Ovary (tissue), 3 donors: Measurements from ENCODE around the gene MBOAT7.

ENCODE experiments used
- EP300 ChIP-seq: sonication (generic); formaldehyde crosslinking; IDR thresholded peaks from one replicate; pipeline ENCODE4 v1.6.1; 2017; ENCODE audit warnings: antibody characterized with exemption
- POLR2A ChIP-seq: fragments of 450-650 bp; IDR thresholded peaks from one replicate; pipeline ENCODE4 v1.6.1; 2017; ENCODE audit warnings: antibody characterized with exemption, mild to moderate bottlenecking, moderate library complexity
- TF ChIP-seq, protein P1 (sequence below), 3 donors: fragments of 450-650 bp in 2 of 3; fragments of 200-600 bp in 1 of 3; IDR thresholded peaks; one replicate each; pipeline versions ENCODE4 v1.5.1 to v1.8.0; 2016 to 2022; ENCODE audit warnings: antibody characterized with exemption in 3 of 3, mild to moderate bottlenecking in 1 of 3
- donor health status: DM: no; HTN: no; CAD: no.

DNA sequence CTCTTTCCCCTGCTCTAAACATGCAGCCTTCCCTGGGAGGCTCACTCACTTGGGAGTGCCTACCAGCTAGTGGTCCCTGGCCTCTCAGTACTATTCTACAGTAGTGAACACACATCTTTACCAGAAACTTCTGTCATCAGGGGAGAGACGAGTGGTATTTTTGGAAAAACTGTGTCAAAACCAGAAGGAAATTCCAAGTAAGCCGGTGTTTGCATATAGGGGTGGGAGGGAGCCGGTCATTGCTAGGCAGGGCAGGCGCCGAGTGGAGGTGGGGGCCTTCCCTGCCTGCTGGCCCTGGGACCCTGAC is 18.2 kb upstream of the MBOAT7 start:
- TF ChIP-seq, protein P1, sequence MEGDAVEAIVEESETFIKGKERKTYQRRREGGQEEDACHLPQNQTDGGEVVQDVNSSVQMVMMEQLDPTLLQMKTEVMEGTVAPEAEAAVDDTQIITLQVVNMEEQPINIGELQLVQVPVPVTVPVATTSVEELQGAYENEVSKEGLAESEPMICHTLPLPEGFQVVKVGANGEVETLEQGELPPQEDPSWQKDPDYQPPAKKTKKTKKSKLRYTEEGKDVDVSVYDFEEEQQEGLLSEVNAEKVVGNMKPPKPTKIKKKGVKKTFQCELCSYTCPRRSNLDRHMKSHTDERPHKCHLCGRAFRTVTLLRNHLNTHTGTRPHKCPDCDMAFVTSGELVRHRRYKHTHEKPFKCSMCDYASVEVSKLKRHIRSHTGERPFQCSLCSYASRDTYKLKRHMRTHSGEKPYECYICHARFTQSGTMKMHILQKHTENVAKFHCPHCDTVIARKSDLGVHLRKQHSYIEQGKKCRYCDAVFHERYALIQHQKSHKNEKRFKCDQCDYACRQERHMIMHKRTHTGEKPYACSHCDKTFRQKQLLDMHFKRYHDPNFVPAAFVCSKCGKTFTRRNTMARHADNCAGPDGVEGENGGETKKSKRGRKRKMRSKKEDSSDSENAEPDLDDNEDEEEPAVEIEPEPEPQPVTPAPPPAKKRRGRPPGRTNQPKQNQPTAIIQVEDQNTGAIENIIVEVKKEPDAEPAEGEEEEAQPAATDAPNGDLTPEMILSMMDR (IDR thresholded peaks at IDR 0.05): no peak
- TF ChIP-seq POLR2A: no peak
- no peak for TF ChIP-seq EP300
